Occipital lobe (tissue), 2 donors: ENCODE measurements around the gene TBXA2R. TPM values are rescaled to one million over a fixed set of nuclear protein-coding genes. Genes with fewer than 3 reads are reported as not detected.

Source experiments
- DNase-seq: peaks from one replicate; lab custom pipeline; 2025; lab: John Stamatoyannopoulos, UW
- total RNA-seq: library from RNA; depleted of rRNA; stranded (reverse); fragments of >200 nt; gene quantifications from one replicate; pipeline ENCODE4 v1.2.3, GENCODE V29; 2014

TBXA2R gene
- total RNA-seq, 1 donor from 2014 or later: 0.78 TPM

DNA sequence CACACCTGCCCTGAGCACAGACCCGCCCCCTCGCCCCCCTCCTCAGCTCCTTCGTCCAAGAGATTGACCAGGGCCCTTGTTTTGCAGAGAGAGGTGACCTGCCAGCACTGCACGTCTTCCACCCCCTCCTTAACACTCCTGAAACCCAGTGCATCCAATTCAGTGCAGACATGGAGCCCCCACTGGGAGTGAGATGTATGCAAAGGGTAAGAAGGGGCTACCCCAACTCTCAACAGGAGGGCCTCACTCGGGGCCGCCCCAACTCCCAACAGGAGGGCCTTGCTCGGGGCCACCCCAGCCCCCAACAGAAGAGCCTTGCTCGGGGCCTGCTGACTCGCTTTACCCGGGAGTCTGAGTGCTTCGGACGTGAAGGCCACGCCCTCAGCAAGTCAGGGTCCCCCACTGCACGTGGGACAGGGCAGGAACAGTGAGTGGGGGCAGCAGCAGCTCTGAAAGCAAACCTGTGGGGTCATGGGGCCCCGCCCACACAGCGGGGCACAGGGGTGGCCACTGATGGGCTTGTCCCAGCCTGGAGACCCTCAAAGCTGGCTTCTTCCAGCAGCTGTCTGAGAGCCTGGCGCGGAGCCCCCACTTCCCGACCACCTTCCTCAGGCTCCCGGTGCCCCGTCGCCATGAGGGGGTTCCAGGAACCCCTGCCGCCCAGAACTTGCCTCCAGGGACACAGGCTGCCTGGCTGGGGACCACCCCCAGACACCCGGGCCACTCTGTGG lies 14.3 kb upstream of the TBXA2R start:
- no peak for DNase-seq

DNA sequence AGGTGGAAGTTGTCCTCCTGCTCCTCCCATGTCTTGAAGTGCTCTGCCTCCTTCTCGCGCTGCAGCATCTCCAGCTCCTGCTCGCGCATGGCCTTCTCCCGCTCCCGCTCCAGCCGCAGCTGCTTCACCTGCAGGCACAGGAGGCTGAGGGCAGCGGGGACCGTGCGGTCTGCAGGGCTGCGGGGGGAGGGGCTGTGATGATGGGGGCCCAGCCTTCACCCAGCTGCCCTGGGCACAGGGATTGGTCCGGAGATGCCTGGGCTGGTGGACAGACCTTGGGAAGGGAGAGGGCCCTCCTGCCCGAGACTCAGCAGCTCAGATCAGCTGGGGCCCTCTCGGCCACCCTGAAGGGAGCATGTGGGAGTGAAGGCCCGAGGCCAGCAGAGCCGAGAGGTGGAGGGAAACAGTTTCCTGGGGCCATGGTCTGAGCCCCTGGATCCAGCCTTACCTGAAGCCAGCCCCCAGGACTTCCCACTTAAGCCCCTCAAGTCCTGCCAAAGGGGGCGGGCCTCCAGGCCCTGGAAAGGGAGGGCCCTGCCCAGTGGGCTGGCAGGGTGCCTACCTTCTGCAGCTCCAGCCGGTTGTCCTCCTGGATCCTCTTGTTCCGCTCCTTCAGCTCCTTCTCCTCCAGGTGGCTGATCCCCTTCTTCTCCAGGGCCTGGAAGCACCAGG lies 13.6 kb upstream of the TBXA2R start:
- DNase-seq: no peak

DNA sequence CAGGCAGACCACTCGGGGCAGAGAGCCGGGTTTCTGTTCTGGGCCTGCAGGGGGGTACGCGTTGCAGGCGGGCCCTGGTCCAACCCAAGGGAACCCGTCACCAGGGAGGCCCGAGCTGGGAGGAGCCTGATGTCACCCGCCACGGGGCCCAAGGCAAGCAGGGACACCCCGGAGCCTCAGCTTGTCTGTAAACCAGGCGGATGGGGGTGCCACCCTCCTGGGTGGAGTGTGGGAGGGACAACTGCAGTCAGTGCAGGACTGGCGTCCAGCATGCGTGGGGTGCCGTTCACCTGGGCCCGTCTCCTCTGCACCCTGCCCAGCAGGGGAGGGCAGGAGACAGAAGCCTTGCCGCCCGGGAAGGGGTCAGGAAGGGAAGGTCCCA lies 12.9 kb upstream of the TBXA2R start:
- DNase-seq: no peak

DNA sequence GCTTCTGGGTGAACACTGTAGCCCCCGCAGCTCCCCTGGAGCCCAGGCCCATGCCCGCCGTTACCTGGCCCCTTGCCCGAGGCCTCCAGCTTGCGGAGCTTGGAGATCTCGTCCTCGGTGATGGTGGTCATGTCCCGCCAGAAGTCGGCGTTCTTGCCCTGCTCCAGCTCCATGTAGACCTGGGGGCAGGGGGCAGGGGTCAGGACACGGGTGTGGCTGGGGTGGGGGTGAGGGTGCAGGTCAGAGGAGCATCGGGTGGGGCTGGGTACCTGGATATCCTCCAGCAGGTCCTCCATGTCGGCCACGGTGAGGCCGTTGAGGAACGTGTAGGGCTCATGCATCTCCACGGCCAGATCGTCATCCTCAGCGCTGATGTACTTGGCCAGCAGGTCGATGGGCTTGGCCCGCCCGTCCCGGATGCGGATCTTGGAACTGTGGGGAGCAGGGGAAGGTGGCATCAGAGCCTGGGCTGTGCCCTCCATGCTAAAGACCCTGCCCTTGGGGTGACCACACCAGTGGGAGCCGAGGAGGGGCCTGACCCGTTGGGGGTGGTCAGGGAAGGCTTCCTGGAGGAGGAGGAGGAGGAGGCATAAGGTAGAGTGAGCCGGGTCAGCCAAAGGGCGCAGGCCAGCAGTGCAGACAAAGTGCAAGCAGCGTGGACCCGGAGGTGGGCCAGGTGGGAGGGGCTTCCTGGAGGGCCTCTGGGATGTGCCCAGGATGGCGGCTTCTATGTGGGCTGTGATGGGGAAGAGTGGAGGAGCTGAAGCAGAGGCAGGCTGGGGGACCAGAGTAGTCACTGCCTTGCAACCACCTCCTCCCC lies 12.3 kb upstream of the TBXA2R start:
- no peak for DNase-seq

DNA sequence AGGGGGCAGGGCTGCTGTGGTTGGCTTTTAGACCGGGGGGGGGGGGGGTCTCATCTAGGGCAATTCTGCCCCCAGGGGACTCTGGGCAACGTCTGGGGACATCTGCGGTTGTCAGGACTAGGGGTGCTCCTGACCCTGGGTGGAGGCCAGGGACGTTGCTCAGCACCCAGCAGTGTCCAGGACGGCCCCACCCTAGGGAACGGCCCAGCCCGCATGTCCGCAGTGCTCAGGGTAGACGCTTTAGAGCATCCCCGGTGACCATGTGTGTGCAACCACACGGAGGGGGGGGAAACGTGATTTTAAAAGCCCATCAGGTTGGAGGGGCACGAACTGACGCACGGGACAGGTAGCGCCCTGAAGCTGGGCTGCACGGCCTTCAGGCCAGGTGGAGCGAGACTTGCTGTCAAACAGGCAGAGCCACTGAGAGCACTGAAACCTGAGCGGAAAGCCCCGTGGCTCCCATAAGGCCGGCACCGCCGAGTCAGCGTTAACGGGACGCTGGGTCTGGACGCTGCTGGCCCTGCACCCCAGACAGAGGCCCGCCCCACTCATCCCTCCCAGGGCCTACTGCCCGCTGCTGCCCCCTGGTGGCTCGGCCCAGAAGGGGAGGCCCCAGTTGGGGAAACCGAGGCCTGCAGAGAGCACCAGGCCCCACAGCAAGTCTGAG lies 11.6 kb upstream of the TBXA2R start:
- DNase-seq: no peak

DNA sequence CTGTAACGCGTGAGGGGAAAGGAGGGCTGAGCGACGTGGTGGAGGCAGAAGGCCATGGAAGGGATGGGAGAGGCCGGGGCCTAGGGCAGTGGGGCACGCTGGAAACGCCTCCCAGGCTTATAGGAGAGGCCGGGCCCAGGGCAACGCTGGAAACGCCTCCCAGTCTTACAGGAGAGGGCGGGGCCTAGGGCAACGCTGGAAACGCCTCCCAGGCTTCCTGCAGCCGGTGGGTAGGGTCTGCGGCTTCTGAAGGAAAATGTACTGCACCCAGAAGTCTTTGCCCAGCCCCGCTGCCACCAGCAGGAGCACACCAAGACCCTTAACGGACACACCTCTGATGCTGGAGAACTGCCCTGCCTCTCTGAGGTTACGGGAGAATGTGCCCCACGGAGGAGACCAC lies 10.8 kb upstream of the TBXA2R start:
- no peak for DNase-seq

DNA sequence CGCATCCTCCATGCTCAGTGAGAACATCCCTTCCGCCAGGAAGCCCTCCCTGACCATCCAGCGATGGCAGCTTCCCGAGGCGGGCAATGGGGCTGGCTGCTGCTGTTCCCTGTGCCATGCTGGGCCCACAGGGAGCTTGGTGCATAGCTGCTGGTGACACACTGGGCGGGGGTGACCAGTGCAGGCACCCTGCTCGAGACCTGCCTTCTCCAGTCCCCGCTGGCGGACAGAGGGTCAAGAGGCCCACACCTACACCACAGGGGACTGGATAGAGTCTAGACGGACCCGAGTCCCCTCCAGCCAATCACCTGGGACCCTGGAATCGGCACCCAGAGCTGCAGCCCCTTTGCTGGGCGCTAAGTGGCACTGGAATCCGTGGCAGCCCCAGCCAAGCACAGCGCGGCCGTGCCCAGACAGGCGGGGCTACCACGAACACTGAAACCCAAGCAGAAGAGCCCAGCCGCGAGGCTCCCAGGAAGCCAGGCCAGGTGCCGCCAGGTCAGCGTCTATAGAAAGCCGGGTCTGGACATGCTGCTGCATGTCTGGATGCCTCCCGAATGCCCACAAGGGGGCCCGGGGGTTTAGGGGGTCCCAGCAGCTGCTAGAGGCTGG lies 9.0 kb upstream of the TBXA2R start:
- DNase-seq: no peak

DNA sequence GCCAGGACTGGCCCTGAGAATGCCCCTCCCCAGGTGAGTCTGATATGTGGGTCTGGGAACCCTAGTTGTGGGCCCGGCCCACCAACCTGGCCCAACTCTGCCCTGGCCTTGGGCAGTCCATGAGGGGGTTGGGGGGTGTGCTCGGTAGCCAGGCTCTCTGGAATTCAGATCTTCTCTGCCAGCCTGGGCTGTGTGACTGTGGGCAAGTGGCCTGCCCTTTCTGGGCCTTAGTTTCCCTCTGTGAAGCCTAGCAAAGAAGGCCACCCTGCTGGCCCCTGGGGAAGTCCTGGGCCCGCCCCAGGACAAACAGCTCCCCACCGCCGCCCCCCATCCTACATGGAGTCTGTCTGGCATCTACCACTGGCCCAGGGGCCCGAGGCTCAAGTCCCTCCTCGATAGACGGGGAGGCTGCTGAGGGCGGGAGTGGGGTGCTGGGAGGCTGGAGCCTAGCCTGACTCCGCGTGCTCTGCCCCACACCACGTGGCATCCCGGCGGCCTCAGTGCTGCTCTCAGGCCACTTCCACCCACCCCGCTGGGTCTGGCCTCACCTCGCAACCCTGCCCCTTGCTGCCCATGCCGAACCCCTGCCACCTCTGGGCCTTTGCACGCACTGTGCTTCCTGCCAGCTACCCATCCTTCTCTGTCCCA lies 8.3 kb upstream of the TBXA2R start:
- DNase-seq: no peak

DNA sequence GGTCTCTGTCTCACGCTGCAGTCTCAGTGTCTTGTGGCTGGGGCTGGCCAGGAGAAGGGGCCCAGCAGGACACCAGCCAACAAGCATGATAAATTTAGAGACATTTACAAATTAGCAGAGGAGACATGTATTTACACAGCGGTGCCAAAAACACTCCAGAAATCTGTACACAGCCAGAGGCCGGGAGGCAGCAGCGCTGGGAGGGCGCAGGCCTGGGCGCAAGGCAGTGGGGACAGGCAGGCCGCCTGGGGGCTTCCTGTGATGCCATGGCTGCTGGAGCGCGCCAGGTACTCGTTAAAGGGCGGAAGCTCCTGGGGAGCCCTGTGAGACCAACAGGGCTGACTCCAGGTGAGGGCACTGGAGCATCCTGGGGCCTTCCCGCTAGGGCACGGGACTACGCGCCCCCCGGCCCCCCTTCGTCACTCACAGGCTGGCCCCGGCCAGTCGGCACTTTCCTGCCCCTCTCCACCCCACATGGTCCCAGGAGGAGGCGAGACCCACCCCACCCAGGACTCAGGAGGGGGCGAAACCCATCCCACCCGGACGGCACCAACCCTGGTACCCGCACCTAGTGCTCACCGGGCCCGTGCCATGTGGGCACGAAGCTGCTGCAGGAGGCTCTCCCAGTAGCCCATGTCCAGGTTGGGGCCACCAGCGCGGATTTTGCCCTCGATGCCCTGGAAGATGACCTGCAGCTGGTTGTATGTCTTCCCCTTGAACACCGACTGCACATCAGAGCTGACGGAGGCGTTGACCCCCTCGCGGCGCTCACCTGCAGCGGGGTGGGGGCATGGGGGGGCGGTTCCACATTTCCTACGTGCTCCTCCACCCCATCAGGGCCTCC lies 7.4 kb upstream of the TBXA2R start:
- no peak for DNase-seq

DNA sequence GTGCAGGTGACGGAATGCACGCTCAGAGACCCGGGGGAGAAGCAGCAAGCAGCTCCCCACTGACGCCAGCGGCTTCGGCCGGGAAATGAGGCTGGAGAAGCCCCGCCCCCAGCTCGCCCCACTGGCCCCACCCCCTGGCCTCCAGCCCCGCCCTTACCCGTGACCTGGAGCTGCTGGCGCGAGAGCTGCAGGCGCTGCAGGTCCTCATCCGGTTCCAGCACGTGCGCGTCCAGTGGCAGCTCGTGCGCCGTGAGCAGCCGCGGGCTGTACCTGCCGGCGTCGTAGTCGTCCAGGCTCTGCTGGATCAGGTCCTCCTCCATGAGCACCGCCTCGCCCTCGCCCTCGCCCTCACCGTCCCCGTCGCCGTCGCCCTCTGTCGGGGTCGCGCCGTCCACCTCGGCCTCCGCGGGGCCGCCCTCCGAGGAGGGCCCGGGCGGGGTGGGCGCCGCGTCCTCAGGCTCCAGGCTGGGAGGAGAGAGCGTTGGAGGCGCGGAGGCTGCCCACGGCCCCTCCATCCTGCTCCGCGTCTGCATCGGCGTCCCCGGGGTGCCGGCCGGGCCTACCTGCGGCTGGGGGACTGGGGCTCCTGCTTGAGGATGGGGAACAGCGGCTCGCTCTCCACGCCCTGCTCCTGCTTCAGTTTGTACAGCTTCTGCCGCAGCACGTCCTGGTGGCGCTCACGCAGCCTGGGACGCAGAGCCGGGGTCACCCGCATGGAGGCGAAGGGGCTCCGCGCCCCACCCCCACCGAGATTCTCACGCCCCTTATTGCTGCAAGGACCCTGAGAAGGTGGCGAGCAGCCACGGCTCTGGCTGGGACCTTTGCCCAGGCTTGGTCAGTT lies 6.4 kb upstream of the TBXA2R start:
- DNase-seq: no peak

DNA sequence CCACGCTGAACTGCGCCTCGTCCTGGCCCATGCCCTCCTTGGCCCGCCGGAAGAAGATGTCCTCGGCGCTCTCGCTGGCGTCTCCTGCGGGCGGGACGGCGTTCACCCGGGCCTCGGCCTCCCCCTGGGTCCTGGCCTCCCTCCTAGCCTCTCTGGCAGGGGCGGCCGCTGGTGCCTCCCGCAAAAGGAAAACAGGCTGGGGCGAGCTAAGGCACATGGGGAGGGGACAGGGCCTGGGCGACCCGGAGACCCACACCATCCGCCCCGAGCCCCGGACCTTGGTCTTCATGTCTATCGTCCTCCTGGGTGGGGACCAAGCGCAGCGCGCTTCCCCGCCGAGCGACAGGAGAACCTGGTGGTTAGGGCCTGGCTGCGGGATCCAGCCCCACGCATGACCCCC lies 5.7 kb upstream of the TBXA2R start:
- DNase-seq: no peak

DNA sequence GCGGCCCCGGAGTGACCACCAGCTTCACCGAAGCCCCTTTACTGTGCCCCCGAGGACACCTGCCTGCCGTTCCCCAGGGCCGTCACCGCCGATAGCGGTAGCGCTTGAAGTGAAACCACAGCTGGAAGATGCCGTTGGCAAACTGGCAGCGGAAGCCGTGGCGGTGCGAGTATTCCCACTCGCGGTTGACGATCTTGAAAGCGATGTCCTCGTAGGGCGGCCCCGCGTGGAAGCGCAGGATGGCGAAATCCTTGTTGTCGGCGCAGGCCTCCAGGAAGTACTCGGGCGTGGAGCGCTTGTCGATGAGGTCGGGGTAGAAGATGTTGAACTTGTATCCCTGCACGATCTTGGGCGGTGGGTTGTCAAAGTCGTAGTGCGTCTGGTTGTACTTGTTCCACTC lies 5.2 kb upstream of the TBXA2R start:
- no peak for DNase-seq

DNA sequence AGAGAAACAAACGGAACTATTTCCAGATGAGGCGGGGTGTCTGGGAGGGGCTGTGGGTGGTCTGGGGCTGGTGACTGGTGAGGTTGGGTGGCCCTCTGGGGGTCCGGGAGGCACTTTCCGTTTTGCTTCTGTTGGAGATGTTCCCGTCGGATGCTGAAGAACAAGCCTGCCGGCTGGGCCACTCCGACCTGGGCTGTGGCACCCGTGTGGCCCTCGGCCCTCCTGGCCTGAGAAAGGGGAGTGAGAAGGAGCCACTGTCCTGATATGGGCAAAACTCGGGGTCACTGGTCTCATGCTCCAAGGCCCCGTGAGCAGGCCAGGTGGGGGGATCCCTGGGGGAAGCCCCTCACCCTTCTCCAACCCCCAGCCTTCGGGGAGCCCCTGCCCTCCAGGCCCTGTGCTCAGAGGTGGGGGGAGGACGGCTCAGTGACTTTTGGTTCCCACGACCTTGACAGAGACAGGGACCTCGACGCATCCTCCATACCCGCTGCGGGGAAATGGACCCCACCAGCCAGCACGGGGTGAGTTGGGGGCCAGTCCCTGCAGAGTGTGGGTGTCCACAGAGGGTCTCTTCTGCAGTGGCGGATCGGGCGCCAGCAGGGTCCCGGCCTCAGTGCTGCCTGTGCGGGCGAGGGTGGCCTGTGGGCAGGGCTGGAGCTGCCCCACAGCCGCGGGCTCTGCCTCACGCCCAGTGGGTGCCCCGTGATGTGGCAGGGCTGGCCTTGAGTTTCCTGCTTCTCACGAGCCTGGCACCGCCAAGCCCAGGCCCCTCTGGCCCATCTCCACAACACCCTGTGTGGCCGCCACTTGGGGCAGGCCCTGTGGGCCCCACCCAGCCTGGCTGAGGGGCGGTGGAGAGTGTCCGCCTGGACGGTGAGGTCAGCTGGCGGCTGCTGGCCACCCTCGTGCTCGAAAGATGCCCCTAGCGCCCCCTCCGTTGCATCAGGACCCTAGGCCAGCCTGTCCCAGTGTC lies 4.4 kb upstream of the TBXA2R start:
- no peak for DNase-seq

DNA sequence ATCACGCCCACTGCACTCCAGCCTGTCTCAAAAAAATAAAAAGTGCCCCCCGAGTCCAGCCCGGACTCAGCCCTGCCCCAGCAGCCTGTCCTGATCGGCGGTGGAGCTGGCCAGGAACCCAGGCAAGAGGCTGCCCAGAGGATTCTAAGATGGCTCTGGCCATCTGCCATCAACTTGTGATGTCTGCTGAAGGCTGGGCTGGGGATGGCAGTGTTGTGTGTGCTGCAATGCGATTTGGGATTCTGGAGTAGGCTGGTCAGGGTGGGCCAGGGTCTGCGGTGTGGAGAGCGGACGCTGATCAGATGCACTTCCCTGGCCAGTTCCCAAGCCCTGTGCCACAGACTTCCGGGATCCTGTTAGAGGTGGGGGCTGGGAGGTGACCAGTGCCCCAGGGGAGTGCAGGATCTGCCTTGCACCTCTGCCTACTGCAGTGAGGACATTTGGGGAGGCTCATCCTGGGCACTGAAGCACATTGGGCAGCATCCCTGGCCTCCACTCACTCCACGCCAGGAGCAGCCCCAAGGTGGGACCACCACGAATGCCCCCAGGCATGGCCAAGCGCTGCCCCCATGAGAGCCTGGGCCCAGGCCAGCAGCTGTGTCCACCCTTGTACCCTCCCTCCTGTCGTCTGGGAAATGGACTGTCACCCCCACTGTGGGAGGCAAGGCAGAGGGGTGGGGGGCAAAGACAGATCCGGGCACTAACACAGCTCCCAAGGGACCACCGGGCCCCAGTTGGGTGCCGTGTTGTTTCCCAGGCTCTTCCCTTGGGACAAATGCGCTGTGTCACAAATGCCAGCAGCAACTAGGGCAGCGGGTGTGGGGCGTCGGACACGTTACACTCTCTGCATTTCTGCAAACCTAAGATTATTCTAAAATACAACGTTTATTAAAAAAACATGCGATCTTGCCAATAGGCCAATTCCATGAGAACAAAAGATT lies 3.4 kb upstream of the TBXA2R start:
- DNase-seq: no peak

DNA sequence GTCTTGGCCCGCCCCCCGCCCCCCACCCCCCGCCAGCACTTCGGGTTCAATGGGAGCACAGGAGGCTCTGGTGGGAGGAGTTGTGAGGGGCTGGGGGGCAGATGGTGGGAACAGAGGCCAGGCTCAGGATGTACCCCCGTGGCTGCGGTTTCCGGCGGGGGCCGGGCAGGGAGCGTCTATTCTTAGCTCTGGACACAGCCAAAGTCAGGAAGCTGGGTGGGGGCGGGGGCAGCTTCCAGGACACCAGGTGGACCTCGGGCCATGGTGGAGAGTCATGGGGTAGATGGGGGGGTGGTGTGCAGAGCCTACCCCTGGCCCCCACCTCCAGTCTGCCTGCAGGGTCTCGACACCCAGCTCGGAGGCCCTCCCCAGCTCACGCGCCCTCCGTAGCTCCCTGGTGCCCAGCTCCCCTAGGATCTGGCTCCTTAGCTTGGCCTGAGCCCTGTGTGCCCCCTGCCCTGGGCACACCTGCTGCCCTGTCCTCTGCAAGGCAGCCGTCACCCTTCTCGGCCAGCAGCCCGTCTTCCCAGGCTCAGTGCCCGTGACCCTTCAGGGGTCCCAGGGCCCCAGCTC lies 2.2 kb upstream of the TBXA2R start:
- DNase-seq: no peak

DNA sequence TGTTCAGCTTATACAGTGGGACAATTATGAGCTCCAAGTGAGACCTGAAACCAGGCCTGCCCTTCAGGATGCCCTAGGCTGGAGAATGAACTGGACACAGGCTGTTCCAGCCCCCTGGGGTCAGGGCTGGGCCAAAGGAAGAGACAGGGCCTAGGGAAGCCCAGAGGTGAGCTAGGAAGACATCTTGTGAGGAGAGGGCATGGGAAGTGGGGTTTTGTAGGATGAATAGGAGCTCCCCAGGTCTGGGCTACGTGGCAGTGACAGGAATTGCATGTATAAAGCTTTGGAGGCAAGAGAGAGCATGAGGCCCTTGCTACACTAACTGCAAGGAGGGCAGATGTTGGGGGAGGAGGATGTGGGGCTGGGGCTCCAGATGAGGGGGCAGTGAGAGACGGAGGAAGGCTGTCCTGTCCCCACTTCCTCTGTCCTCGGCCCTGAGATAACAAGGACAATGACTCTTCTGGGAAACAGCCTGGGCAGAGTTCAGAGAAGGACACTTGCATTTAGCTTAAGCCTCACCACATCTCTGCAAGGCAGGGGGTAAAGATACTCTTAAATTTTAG lies 1.5 kb upstream of the TBXA2R start:
- DNase-seq: no peak
